Gastrocnemius medialis (tissue), 4 donors: ENCODE data around the gene ZC3H11A. TPM values are rescaled to one million over a fixed set of nuclear protein-coding genes. Genes with fewer than 3 reads are reported as not detected.
A peak's percentile ranks its signal among the peaks of the same experiment; 100 is the strongest.

ENCODE experiments used
- ATAC-seq, 2 donors: fragments of 150-250 bp; one replicate each; pipeline ENCODE4 v1.9.1; 2016
- DNase-seq, 2 donors: peaks; one replicate each; pipeline ENCODE4 v3.0.0-alpha.2; 2019
- H3K27ac ChIP-seq, 4 donors: fragments of 200-600 bp; sonication (generic); 1 replicate in 1 of 4; 2 replicates in 3 of 4; pipeline ENCODE4 v1.5.1; 2016 to 2018; ENCODE audit warnings: mild to moderate bottlenecking in 2 of 4, moderate library complexity in 1 of 4
- H3K27me3 ChIP-seq, 3 donors: fragments of 200-600 bp; sonication (generic) in 2 of 3; 1 replicate in 1 of 3; 2 replicates in 2 of 3; pipeline versions ENCODE4 v1.5.1 to v1.6.0; 2016 to 2019; ENCODE audit warnings: mild to moderate bottlenecking in 1 of 3, moderate library complexity in 1 of 3
- H3K36me3 ChIP-seq, 2 donors: fragments of 200-600 bp; sonication (generic) in 1 of 2; one replicate each; pipeline ENCODE4 v1.5.1; 2017 to 2018
- H3K4me1 ChIP-seq, 2 donors: fragments of 200-600 bp; sonication (generic) in 1 of 2; one replicate each; pipeline ENCODE4 v1.5.1; 2016 to 2017; ENCODE audit warnings: mild to moderate bottlenecking in 2 of 2
- H3K4me3 ChIP-seq, 4 donors: fragments of 200-600 bp; sonication (generic) in 3 of 4; 1 replicate in 1 of 4; 2 replicates in 3 of 4; pipeline ENCODE4 v1.5.1; 2016 to 2019; ENCODE audit warnings: mild to moderate bottlenecking in 2 of 4
- H3K9me3 ChIP-seq, 3 donors: fragments of 200-600 bp; sonication (generic) in 2 of 3; 1 replicate in 1 of 3; 2 replicates in 2 of 3; pipeline ENCODE4 v1.5.1; 2016 to 2019
- POLR2A ChIP-seq, 2 donors: fragments of 450-650 bp; IDR thresholded peaks; one replicate each; pipeline ENCODE4 v1.6.1; 2017; ENCODE audit warnings: antibody characterized with exemption in 2 of 2, mild to moderate bottlenecking in 2 of 2, moderate library complexity in 2 of 2
- in situ Hi-C, 4 donors: fragments of 200-750 bp; cut with MboI; loops; one replicate each; pipeline versions ENCODE4 v1.15.0 to v1.8.0; 2017; ENCODE audit warnings: low sequenced_read_pairs in 4 of 4
- intact Hi-C: fragments of 100-400 bp; cut with DNase I; formaldehyde crosslinking; loops from one replicate; pipeline ENCODE4 v1.15.1; 2023; ENCODE audit warnings: low total_unique reads
- total RNA-seq, 4 donors: library from RNA; depleted of rRNA; stranded (reverse); fragments of >200 nt; gene quantifications; one replicate each; pipeline versions ENCODE4 v1.1.0 to v1.2.3, GENCODE V29; 2016
- TF ChIP-seq, protein P1 (sequence below), 5 experiments: fragments of 450-650 bp in 3 of 5; fragments of 200-600 bp in 2 of 5; sonication (generic) in 2 of 5; IDR thresholded peaks in 4 of 5; conservative IDR thresholded peaks in 1 of 5; 1 replicate in 4 of 5; 2 replicates in 1 of 5; pipeline ENCODE4 v1.5.1; 2016 to 2019; ENCODE audit warnings: antibody characterized with exemption in 5 of 5, mild to moderate bottlenecking in 3 of 5, moderate library complexity in 3 of 5

ZC3H11A gene
- total RNA-seq, 4 donors from 2014 or later, result 71.0 to 131 (median 92.0) TPM

GRCh38 chr1:203771901-203772301 lies 23.5 kb upstream of the ZC3H11A start:
- Histone ChIP-seq H3K4me3 (peak overlapping the region in 1 of 4 donors; percentile 24), H3K4me1 (peaks cover 27 to 28% of the 10 kb centered on the region in 2 donors), H3K36me3 (no peaks in the 10 kb centered on the region), H3K27me3 (no peaks in the 10 kb centered on the region), H3K9me3 (no peaks in the 10 kb centered on the region), H3K27ac (peak overlapping the region; percentile 81 to 91 (median 83))
- ATAC-seq, result peak; percentile 85 to 90
- intact Hi-C loops, result loop anchor here (10.0 kb wide), 2 partner anchors 107 to 147 kb away; partner anchors contain the start of gene ATP2B4
- in situ Hi-C loops, result no loop called here
- TF ChIP-seq, protein P1, sequence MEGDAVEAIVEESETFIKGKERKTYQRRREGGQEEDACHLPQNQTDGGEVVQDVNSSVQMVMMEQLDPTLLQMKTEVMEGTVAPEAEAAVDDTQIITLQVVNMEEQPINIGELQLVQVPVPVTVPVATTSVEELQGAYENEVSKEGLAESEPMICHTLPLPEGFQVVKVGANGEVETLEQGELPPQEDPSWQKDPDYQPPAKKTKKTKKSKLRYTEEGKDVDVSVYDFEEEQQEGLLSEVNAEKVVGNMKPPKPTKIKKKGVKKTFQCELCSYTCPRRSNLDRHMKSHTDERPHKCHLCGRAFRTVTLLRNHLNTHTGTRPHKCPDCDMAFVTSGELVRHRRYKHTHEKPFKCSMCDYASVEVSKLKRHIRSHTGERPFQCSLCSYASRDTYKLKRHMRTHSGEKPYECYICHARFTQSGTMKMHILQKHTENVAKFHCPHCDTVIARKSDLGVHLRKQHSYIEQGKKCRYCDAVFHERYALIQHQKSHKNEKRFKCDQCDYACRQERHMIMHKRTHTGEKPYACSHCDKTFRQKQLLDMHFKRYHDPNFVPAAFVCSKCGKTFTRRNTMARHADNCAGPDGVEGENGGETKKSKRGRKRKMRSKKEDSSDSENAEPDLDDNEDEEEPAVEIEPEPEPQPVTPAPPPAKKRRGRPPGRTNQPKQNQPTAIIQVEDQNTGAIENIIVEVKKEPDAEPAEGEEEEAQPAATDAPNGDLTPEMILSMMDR (IDR thresholded peaks at IDR 0.05 in 4 of 5, conservative IDR thresholded peaks at IDR 0.05 in 1 of 5), result no peak
- TF ChIP-seq POLR2A (IDR thresholded peaks at IDR 0.05), result no peak
- peak; percentile 68 to 82 for DNase-seq

- intact Hi-C loops, result loop anchor here (10.0 kb wide), 2 partner anchors 108 to 148 kb away; partner anchors contain the start of gene ATP2B4
- Histone ChIP-seq H3K27ac (peak overlapping the region; percentile 81 to 91 (median 83)), H3K4me1 (peaks cover 27 to 28% of the 10 kb centered on the region in 2 donors), H3K9me3 (no peaks in the 10 kb centered on the region), H3K4me3 (no peak overlapping the region), H3K27me3 (no peaks in the 10 kb centered on the region), H3K36me3 (no peaks in the 10 kb centered on the region)
- DNase-seq (no peak), ATAC-seq (no peak)
- in situ Hi-C loops, result no loop called here
- TF ChIP-seq, protein P1 (IDR thresholded peaks at IDR 0.05 in 4 of 5, conservative IDR thresholded peaks at IDR 0.05 in 1 of 5), result no peak
- no peak for TF ChIP-seq POLR2A (IDR thresholded peaks at IDR 0.05)
Observed at GRCh38 chr1:203772836-203773235, 22.6 kb upstream of the ZC3H11A start.

- DNase-seq (no peak), ATAC-seq (no peak)
- Histone ChIP-seq H3K27ac (no peak overlapping the region), H3K9me3 (no peaks in the 10 kb centered on the region), H3K27me3 (no peaks in the 10 kb centered on the region), H3K4me1 (peaks cover 10 to 13% of the 10 kb centered on the region in 2 donors), H3K36me3 (no peaks in the 10 kb centered on the region), H3K4me3 (no peak overlapping the region)
- in situ Hi-C loops (no loop called here), intact Hi-C loops (loop anchor here (10.0 kb wide), 2 partner anchors 112 to 152 kb away; partner anchors contain the start of gene ATP2B4)
- no peak for TF ChIP-seq POLR2A (IDR thresholded peaks at IDR 0.05)
- TF ChIP-seq, protein P1 (IDR thresholded peaks at IDR 0.05 in 4 of 5, conservative IDR thresholded peaks at IDR 0.05 in 1 of 5), result peak in 4 of 5 experiments; percentile 14 to 37 (median 19)
Observed at GRCh38 chr1:203776636-203777035, 18.8 kb upstream of the ZC3H11A start.

- in situ Hi-C loops (no loop called here), intact Hi-C loops (loop anchor here (10.0 kb wide), 2 partner anchors 113 to 153 kb away; partner anchors contain the start of gene ATP2B4)
- peaks cover 6 to 7% of the 10 kb centered on the region in 2 donors for H3K4me1 ChIP-seq
Observed at GRCh38 chr1:203777596-203777995, 17.8 kb upstream of the ZC3H11A start.

More at GRCh38 chr1:203777596-203777995, 17.8 kb upstream of the ZC3H11A start:
- H3K36me3 ChIP-seq, result no peaks in the 10 kb centered on the region
- no peak for ATAC-seq
- no peak for TF ChIP-seq POLR2A (IDR thresholded peaks at IDR 0.05)
- TF ChIP-seq, protein P1 (IDR thresholded peaks at IDR 0.05 in 4 of 5, conservative IDR thresholded peaks at IDR 0.05 in 1 of 5), result no peak
- H3K4me3 ChIP-seq, result no peak overlapping the region
- no peaks in the 10 kb centered on the region for H3K9me3 ChIP-seq
- DNase-seq, result no peak
- H3K27me3 ChIP-seq, result no peaks in the 10 kb centered on the region
- H3K27ac ChIP-seq, result no peak overlapping the region
